HepG2 (cell line): ENCODE results near the gene PDZD2. TPM values are rescaled to one million over a fixed set of nuclear protein-coding genes. Genes with fewer than 3 reads are reported as not detected.

ENCODE experiments used
- ATAC-seq: fragments of 200-7000 bp; cut with Tn5 transposase; 3 replicates; pipeline ENCODE4 v1.9.1; 2020; ENCODE audit warnings: mild to moderate bottlenecking, moderate library complexity
- BruUV-seq: library from RNA; stranded (reverse); fragments of 400-500 nt; replicated peaks from 2 replicates; lab custom pipeline; 2021; lab: Mats Ljungman, UMichigan
- CTCF ChIA-PET: fragments of 300-600 bp; formaldehyde crosslinking; extraction: SDS; loops from one replicate; lab custom pipeline; 2021; ENCODE audit warnings: low total read pairs, inconsistent platforms, low intra/inter-chr PET ratio; lab: Yijun Ruan, JAX
- POLR2A ChIA-PET: fragments of 350-600 bp; sonication (Branson Sonifier 250); formaldehyde crosslinking; loops from one replicate; lab custom pipeline; 2020; ENCODE audit warnings: antibody characterized with exemption, inconsistent platforms; lab: Yijun Ruan, JAX
- DNase-seq: peaks from one replicate; pipeline ENCODE4 v3.0.0-alpha.2; 2015; ENCODE audit warnings: low spot score
- FAIRE-seq: peaks from 3 replicates; lab custom pipeline; 2011; peaks lifted over from hg19 to GRCh38; lab: Jason Lieb, UNC
- H2AFZ ChIP-seq: one replicate; pipeline ENCODE4 v1.6.1; 2011; ENCODE audit warnings: low read length, inconsistent platforms
- H3K27ac ChIP-seq: fragments of 300-600 bp; 3 replicates; pipeline ENCODE4 v1.8.0; 2011; ENCODE audit warnings: mixed run types, mild to moderate bottlenecking, mixed read lengths, low read length, inconsistent platforms; ENCODE audit not compliant: insufficient read depth; ENCODE audit errors: extremely low read length
- H3K27me3 ChIP-seq, 2 experiments: fragments of 200-600 bp in 1 of 2; 2 replicates in 1 of 2; 3 replicates in 1 of 2; pipeline versions ENCODE4 v1.6.0 to v1.8.0; 2011; ENCODE audit warnings: low read length in 2 of 2, mild to moderate bottlenecking in 2 of 2, moderate library complexity in 2 of 2, inconsistent platforms in 1 of 2; ENCODE audit not compliant: insufficient read depth in 2 of 2, control insufficient read depth in 1 of 2
- H3K36me3 ChIP-seq, 2 experiments: fragments of 200-600 bp in 1 of 2; replicated peaks in 1 of 2; 2 replicates in 1 of 2; 3 replicates in 1 of 2; pipeline versions ENCODE4 v1.5.1 to v1.8.0; 2011; ENCODE audit warnings: low read length in 2 of 2, inconsistent platforms in 1 of 2; ENCODE audit not compliant: insufficient read depth in 2 of 2, control insufficient read depth in 1 of 2
- H3K4me1 ChIP-seq: 2 replicates; pipeline ENCODE4 v1.5.1; 2012; ENCODE audit warnings: low read length, inconsistent platforms; ENCODE audit not compliant: insufficient read depth
- H3K4me2 ChIP-seq: 2 replicates; pipeline ENCODE4 v1.6.0; 2011; ENCODE audit warnings: low read depth, low read length, inconsistent platforms
- H3K4me3 ChIP-seq, 3 experiments: fragments of 200-600 bp in 1 of 3; sonication (generic), shearing (Covaris generic) in 1 of 3; replicated peaks in 1 of 3; 2 replicates each; pipeline ENCODE4 v1.5.1; 2011 to 2016; ENCODE audit warnings: low read length in 3 of 3, inconsistent platforms in 2 of 3, low read depth in 2 of 3, mild to moderate bottlenecking in 2 of 3, control low read depth in 1 of 3, mixed read lengths in 1 of 3; ENCODE audit not compliant: insufficient read depth in 1 of 3
- H3K79me2 ChIP-seq: one replicate; pipeline ENCODE4 v1.6.1; 2011; ENCODE audit warnings: low read length, inconsistent platforms; ENCODE audit not compliant: insufficient read depth
- H3K9ac ChIP-seq: 2 replicates; pipeline ENCODE4 v1.6.0; 2011; ENCODE audit warnings: mild to moderate bottlenecking, low read depth, low read length, inconsistent platforms; ENCODE audit not compliant: insufficient read depth
- H3K9me3 ChIP-seq: 2 replicates; pipeline ENCODE4 v1.5.1; 2012; ENCODE audit warnings: mild to moderate bottlenecking, low read length
- H4K20me1 ChIP-seq: 2 replicates; pipeline ENCODE4 v1.6.0; 2011; ENCODE audit warnings: inconsistent platforms, mild to moderate bottlenecking, low read length, moderate library complexity; ENCODE audit not compliant: insufficient read depth
- EZH2 ChIP-seq: conservative IDR thresholded peaks from 2 replicates; pipeline ENCODE4 v1.6.1; 2012; ENCODE audit warnings: mild to moderate bottlenecking, low read depth, low read length, moderate library complexity
- HMGA1 ChIP-seq: sonication (generic); formaldehyde crosslinking; conservative IDR thresholded peaks from 2 replicates; pipeline ENCODE4 v1.4.0; 2020; ENCODE audit warnings: missing genetic modification reagents
- KDM5A ChIP-seq: fragments of 200-600 bp; sonication (generic); IDR thresholded peaks from 2 replicates; pipeline ENCODE4 v1.7.0; 2018; ENCODE audit warnings: antibody characterized with exemption, mild to moderate bottlenecking, low read length, borderline replicate concordance
- POLR2A ChIP-seq, 2 experiments: IDR thresholded peaks; 2 replicates each; pipeline ENCODE4 v1.6.1; 2011; ENCODE audit warnings: low read depth in 2 of 2, low read length in 2 of 2, mild to moderate bottlenecking in 1 of 2, moderate library complexity in 1 of 2; ENCODE audit not compliant: insufficient read depth in 1 of 2
- SAP130 ChIP-seq: IDR thresholded peaks from 2 replicates; pipeline ENCODE4 v1.6.1; 2016; ENCODE audit warnings: low read depth
- TAF1 ChIP-seq: sonication (generic); formaldehyde crosslinking; IDR thresholded peaks from 2 replicates; pipeline ENCODE4 v1.4.0; 2020; ENCODE audit warnings: missing genetic modification reagents
- ZFP36L1 ChIP-seq: sonication (generic); formaldehyde crosslinking; IDR thresholded peaks from 2 replicates; pipeline ENCODE4 v1.8.0; 2022; ENCODE audit warnings: mild to moderate bottlenecking, missing genetic modification reagents, moderate library complexity
- ZMAT3 ChIP-seq: sonication (generic); formaldehyde crosslinking; conservative IDR thresholded peaks from 2 replicates; pipeline ENCODE4 v1.7.0; 2021; ENCODE audit warnings: missing genetic modification reagents
- ZNF17 ChIP-seq: sonication (generic); formaldehyde crosslinking; IDR thresholded peaks from 2 replicates; pipeline ENCODE4 v1.5.0; 2020; ENCODE audit warnings: mild to moderate bottlenecking, missing genetic modification reagents
- ZNF337 ChIP-seq: sonication (generic); formaldehyde crosslinking; IDR thresholded peaks from 2 replicates; pipeline ENCODE4 v1.5.1; 2020; ENCODE audit warnings: missing genetic modification reagents, low read depth, mild to moderate bottlenecking, borderline replicate concordance
- ZNF496 ChIP-seq: sonication (generic); formaldehyde crosslinking; IDR thresholded peaks from 2 replicates; pipeline ENCODE4 v1.8.1; 2023; ENCODE audit warnings: mild to moderate bottlenecking, moderate library complexity, missing genetic modification reagents; ENCODE audit not compliant: insufficient replicate concordance
- ZSCAN20 ChIP-seq: sonication (generic); formaldehyde crosslinking; IDR thresholded peaks from 2 replicates; pipeline ENCODE4 v1.4.0; 2020; ENCODE audit warnings: missing genetic modification reagents, mild to moderate bottlenecking, borderline replicate concordance
- WGBS: methylation state at CpG from one replicate; pipeline ENCODE4 v1.1.6; 2017; ENCODE audit warnings: low lambda C conversion rate; 5-methylcytosine and 5-hydroxymethylcytosine counted together
- in situ Hi-C: cut with HindIII; loops from 2 replicates; pipeline ENCODE4 v1.10.0; 2017; ENCODE audit warnings: low pct_unique_long_range_greater_than_20kb; ENCODE audit not compliant: extremely low pct_ligation_motif_present
- intact Hi-C: fragments of 100-400 bp; cut with micrococcal nuclease; formaldehyde crosslinking; loops from one replicate; pipeline ENCODE4 v1.10.0; 2022; ENCODE audit not compliant: unreplicated experiment
- polyA plus RNA-seq, 8 experiments: library from polyadenylated mRNA; depleted of rRNA in 3 of 8; stranded (reverse) in 7 of 8; unstranded in 1 of 8; fragments of >200 nt; fragmentation: Illumina TruSeq in 4 of 8; extraction: Trizol in 4 of 8; gene quantifications; 2 replicates each; pipeline versions ENCODE4 v1.2.1 to v1.2.3, GENCODE V29; 2011 to 2016; ENCODE audit warnings: low read depth in 4 of 8, missing spikeins in 1 of 8, mixed read lengths in 1 of 8; ENCODE audit not compliant: insufficient read depth in 1 of 8
- total RNA-seq, 5 experiments: library from RNA; depleted of rRNA; stranded (reverse); fragments of >200 nt; fragmentation: Illumina TruSeq; extraction: Trizol; gene quantifications; 2 replicates each; pipeline ENCODE4 v1.2.3, GENCODE V29; 2016; ENCODE audit warnings: low read depth in 1 of 5
- TF ChIP-seq, protein P1 (sequence below): sonication (generic); formaldehyde crosslinking; IDR thresholded peaks from 2 replicates; pipeline ENCODE4 v1.5.0; 2020; ENCODE audit warnings: missing genetic modification reagents
- TF ChIP-seq, protein P2 (sequence below): sonication (generic); formaldehyde crosslinking; IDR thresholded peaks from 2 replicates; pipeline ENCODE4 v1.4.0; 2020; ENCODE audit warnings: mild to moderate bottlenecking, missing genetic modification reagents
- TF ChIP-seq, protein P3 (sequence below): sonication (generic); formaldehyde crosslinking; IDR thresholded peaks from 2 replicates; pipeline ENCODE4 v1.4.0; 2020; ENCODE audit warnings: missing genetic modification reagents, borderline replicate concordance
- TF ChIP-seq, protein P4 (sequence below): fragments of 450-650 bp; IDR thresholded peaks from 2 replicates; pipeline ENCODE4 v1.6.1; 2017

PDZD2 gene
- total and polyA plus RNA-seq, 2 of the 13 experiments (the other 11 are each of a cell fraction or from before 2014, with no cell fraction given): 0.04 TPM; not detected in 1

DNA sequence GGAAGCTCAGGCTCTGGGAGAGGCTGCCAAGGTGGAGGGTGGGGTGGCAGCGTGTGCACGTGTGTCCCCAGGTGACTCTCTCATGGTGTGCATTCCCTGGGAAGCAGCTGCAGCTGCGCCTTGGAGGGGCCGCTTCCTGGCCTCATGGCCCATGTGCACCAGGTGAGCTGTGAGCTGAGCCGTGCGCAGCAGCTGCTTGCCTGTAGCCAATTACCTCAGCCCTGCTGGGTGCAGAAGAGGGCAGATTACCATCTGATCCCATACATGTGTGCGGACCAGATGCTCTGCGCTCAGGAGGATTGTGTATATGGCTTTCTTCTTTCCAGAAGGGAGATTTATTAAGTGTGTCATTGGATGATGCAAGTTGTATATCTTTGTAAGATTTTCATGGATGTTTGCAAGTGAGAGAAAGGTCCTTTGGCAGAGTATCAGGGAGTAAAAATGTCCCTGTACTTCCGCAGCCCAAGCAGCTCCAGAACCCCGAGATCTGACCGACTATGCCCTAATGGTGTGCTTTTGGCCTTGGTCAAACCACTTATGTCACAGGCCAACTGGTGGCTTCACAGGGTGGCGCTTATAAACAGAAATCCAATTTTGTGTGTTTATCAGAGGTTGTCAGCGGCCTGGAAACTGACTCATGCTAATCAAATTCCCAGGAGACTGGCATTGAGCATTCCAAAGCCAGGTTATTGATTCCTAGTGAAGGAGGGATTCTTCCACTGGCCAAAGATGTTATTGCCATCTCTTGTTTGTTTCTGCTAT is 305.9 kb downstream of the PDZD2 start (continued):
- TF ChIP-seq, protein P1, sequence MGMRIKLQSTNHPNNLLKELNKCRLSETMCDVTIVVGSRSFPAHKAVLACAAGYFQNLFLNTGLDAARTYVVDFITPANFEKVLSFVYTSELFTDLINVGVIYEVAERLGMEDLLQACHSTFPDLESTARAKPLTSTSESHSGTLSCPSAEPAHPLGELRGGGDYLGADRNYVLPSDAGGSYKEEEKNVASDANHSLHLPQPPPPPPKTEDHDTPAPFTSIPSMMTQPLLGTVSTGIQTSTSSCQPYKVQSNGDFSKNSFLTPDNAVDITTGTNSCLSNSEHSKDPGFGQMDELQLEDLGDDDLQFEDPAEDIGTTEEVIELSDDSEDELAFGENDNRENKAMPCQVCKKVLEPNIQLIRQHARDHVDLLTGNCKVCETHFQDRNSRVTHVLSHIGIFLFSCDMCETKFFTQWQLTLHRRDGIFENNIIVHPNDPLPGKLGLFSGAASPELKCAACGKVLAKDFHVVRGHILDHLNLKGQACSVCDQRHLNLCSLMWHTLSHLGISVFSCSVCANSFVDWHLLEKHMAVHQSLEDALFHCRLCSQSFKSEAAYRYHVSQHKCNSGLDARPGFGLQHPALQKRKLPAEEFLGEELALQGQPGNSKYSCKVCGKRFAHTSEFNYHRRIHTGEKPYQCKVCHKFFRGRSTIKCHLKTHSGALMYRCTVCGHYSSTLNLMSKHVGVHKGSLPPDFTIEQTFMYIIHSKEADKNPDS: no peak
- TF ChIP-seq ZNF17 (CRISPR knock-in tag) (no peak), TAF1 (CRISPR knock-in tag) (no peak), ZFP36L1 (CRISPR knock-in tag) (no peak)
- TF ChIP-seq, protein P2, sequence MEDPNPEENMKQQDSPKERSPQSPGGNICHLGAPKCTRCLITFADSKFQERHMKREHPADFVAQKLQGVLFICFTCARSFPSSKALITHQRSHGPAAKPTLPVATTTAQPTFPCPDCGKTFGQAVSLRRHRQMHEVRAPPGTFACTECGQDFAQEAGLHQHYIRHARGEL (CRISPR knock-in tag): no peak

DNA sequence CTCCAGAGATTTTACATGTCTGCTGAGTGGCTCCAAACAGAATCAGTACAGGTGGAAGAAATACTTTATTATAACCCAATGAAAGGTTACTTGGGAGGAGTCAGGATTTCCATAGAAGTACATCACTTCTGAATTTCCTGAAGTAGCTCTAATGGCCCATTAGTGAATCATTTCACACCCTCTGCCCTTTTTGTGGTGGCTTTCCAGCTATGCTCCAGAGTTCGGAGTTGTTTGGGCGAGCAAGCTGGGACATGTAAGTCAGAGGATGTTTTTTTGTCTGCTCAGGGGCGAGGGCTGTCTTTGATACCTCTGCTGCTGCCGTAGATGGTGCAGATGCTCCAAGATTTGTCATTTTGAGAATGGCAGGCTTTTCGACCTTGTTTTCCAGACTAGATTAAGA is 309.1 kb downstream of the PDZD2 start:
- no peak for ATAC-seq
- Histone ChIP-seq H2AFZ (no peak overlapping the region), H3K9me3 (no peaks in the 10 kb centered on the region), H4K20me1 (no peaks in the 10 kb centered on the region), H3K27me3 (peaks cover 0 to 24% of the 10 kb centered on the region in 2 experiments; a peak in 3 of 5 replicates), H3K27ac (no peak overlapping the region), H3K4me1 (no peaks in the 10 kb centered on the region), H3K79me2 (no peaks in the 10 kb centered on the region), H3K4me2 (no peak overlapping the region), H3K9ac (no peak overlapping the region), H3K4me3 (no peak overlapping the region), H3K36me3 (no peaks in the 10 kb centered on the region)
- no TSS peak for BruUV-seq
- intact Hi-C loops: no loop called here
- DNase-seq: no peak
- WGBS: 17% methylated on average over 5 of the region's 5 CpGs
- ChIA-PET CTCF (no interaction called here), POLR2A (no interaction called here)
- FAIRE-seq: no peak
- in situ Hi-C loops: no loop called here
- no peak for TF ChIP-seq HMGA1 (CRISPR knock-in tag)
- TF ChIP-seq ZNF337 (CRISPR knock-in tag): no peak
- TF ChIP-seq SAP130 (CRISPR knock-in tag): no peak
- TF ChIP-seq, protein P3, sequence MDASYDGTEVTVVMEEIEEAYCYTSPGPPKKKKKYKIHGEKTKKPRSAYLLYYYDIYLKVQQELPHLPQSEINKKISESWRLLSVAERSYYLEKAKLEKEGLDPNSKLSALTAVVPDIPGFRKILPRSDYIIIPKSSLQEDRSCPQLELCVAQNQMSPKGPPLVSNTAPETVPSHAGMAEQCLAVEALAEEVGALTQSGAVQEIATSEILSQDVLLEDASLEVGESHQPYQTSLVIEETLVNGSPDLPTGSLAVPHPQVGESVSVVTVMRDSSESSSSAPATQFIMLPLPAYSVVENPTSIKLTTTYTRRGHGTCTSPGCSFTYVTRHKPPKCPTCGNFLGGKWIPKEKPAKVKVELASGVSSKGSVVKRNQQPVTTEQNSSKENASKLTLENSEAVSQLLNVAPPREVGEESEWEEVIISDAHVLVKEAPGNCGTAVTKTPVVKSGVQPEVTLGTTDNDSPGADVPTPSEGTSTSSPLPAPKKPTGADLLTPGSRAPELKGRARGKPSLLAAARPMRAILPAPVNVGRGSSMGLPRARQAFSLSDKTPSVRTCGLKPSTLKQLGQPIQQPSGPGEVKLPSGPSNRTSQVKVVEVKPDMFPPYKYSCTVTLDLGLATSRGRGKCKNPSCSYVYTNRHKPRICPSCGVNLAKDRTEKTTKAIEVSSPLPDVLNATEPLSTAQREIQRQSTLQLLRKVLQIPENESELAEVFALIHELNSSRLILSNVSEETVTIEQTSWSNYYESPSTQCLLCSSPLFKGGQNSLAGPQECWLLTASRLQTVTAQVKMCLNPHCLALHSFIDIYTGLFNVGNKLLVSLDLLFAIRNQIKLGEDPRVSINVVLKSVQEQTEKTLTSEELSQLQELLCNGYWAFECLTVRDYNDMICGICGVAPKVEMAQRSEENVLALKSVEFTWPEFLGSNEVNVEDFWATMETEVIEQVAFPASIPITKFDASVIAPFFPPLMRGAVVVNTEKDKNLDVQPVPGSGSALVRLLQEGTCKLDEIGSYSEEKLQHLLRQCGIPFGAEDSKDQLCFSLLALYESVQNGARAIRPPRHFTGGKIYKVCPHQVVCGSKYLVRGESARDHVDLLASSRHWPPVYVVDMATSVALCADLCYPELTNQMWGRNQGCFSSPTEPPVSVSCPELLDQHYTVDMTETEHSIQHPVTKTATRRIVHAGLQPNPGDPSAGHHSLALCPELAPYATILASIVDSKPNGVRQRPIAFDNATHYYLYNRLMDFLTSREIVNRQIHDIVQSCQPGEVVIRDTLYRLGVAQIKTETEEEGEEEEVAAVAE: no peak
- TF ChIP-seq, protein P4, sequence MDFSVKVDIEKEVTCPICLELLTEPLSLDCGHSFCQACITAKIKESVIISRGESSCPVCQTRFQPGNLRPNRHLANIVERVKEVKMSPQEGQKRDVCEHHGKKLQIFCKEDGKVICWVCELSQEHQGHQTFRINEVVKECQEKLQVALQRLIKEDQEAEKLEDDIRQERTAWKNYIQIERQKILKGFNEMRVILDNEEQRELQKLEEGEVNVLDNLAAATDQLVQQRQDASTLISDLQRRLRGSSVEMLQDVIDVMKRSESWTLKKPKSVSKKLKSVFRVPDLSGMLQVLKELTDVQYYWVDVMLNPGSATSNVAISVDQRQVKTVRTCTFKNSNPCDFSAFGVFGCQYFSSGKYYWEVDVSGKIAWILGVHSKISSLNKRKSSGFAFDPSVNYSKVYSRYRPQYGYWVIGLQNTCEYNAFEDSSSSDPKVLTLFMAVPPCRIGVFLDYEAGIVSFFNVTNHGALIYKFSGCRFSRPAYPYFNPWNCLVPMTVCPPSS: no peak
- no peak for TF ChIP-seq POLR2A (IDR thresholded peaks at IDR 0.05; ENCODE audit: insufficient read depth in 1 of 2, low read depth in 2 of 2, low read length in 2 of 2)
- TF ChIP-seq KDM5A: no peak
- TF ChIP-seq ZNF496 (CRISPR knock-in tag): no peak
- no peak for TF ChIP-seq ZMAT3 (CRISPR knock-in tag)
- TF ChIP-seq EZH2: no peak
- TF ChIP-seq ZSCAN20: no peak
